ENCODE results near the gene TRPM8. TPM values are rescaled to one million over a fixed set of nuclear protein-coding genes. Genes with fewer than 3 reads are reported as not detected.

The TRPM8 gene
- total and polyA plus RNA-seq, 2 experiments from 2014 or later = 0.11 to 0.14 TPM

DNA sequence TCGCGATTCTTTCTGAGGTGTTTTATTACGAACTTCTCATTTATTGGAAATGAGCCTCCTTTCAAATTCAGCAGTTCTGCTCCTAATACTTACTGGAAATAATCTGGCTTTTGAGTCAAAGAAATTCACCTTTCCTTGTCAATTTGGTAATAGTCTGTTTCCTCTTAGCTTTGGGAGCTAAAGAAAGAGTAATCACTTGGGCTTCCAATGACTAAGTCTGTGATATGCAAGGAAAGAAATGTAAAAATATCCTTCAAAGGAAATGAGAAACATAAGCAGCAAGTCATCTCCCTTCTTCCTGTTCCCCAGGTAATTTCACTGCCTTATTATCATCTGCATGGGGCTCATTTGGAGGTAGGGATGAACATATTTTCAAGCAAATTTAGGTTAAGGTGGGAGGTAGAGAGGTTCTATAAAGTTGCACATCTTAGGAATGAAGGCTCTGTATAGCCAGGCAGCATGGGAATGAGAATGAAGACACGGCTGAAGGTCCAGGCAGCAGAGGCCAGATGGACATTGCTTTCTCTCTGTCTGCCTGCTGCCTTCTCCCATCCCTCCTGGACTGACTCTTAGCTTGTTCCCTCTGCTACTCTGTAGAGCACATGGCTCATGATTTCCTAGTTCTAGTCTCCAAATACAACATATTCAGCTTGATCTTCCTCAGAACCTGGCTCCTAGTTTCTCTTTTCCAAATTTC lies 134.3 kb downstream of the TRPM8 start:
- DNase-seq (ENCODE audit: low spot score) = no peak
- H3K4me1 Mint-ChIP-seq = peaks cover 9% of the 10 kb centered on the region

More for the DNA sequence above, 134.3 kb downstream of the TRPM8 start:
- Histone ChIP-seq H3K27ac (ENCODE audit: low read depth) (no peak overlapping the region), H3K79me2 (replicated peaks; ENCODE audit: insufficient read depth) (no peaks in the 10 kb centered on the region), H3F3A (replicated peaks; ENCODE audit: low read depth) (no peaks in the 10 kb centered on the region), H3K4me2 (peak overlapping the region; percentile 34; the same call in 1 of the 2 replicates), H3K27me3 (ENCODE audit: insufficient read depth) (no peaks in the 10 kb centered on the region), H3K36me3 (ENCODE audit: insufficient read depth) (no peaks in the 10 kb centered on the region), H2AFZ (0 out of 2 replicates have a peak overlapping the region, but pooled peaks have one; percentile 1), H3K4me1 (ENCODE audit: insufficient read depth) (0 out of 2 replicates have a peak, but pooled peaks cover 5% of the 10 kb centered on the region), H4K20me1 (replicated peaks; ENCODE audit: insufficient read depth) (no peaks in the 10 kb centered on the region), H3K9me2 (ENCODE audit: insufficient read depth) (0 out of 2 replicates have a peak, but pooled peaks cover 21% of the 10 kb centered on the region), H3K4me3 (no peak overlapping the region)
- H3K9me3 Mint-ChIP-seq = no peaks in the 10 kb centered on the region
- no peak overlapping the region for H3K4me3 Mint-ChIP-seq
- H3K27me3 Mint-ChIP-seq (ENCODE audit: insufficient read depth, low read depth, poor library complexity) = peaks cover 3% of the 10 kb centered on the region
- H3K36me3 Mint-ChIP-seq (ENCODE audit: low read depth) = no peaks in the 10 kb centered on the region
- TF ChIP-seq, protein P1, sequence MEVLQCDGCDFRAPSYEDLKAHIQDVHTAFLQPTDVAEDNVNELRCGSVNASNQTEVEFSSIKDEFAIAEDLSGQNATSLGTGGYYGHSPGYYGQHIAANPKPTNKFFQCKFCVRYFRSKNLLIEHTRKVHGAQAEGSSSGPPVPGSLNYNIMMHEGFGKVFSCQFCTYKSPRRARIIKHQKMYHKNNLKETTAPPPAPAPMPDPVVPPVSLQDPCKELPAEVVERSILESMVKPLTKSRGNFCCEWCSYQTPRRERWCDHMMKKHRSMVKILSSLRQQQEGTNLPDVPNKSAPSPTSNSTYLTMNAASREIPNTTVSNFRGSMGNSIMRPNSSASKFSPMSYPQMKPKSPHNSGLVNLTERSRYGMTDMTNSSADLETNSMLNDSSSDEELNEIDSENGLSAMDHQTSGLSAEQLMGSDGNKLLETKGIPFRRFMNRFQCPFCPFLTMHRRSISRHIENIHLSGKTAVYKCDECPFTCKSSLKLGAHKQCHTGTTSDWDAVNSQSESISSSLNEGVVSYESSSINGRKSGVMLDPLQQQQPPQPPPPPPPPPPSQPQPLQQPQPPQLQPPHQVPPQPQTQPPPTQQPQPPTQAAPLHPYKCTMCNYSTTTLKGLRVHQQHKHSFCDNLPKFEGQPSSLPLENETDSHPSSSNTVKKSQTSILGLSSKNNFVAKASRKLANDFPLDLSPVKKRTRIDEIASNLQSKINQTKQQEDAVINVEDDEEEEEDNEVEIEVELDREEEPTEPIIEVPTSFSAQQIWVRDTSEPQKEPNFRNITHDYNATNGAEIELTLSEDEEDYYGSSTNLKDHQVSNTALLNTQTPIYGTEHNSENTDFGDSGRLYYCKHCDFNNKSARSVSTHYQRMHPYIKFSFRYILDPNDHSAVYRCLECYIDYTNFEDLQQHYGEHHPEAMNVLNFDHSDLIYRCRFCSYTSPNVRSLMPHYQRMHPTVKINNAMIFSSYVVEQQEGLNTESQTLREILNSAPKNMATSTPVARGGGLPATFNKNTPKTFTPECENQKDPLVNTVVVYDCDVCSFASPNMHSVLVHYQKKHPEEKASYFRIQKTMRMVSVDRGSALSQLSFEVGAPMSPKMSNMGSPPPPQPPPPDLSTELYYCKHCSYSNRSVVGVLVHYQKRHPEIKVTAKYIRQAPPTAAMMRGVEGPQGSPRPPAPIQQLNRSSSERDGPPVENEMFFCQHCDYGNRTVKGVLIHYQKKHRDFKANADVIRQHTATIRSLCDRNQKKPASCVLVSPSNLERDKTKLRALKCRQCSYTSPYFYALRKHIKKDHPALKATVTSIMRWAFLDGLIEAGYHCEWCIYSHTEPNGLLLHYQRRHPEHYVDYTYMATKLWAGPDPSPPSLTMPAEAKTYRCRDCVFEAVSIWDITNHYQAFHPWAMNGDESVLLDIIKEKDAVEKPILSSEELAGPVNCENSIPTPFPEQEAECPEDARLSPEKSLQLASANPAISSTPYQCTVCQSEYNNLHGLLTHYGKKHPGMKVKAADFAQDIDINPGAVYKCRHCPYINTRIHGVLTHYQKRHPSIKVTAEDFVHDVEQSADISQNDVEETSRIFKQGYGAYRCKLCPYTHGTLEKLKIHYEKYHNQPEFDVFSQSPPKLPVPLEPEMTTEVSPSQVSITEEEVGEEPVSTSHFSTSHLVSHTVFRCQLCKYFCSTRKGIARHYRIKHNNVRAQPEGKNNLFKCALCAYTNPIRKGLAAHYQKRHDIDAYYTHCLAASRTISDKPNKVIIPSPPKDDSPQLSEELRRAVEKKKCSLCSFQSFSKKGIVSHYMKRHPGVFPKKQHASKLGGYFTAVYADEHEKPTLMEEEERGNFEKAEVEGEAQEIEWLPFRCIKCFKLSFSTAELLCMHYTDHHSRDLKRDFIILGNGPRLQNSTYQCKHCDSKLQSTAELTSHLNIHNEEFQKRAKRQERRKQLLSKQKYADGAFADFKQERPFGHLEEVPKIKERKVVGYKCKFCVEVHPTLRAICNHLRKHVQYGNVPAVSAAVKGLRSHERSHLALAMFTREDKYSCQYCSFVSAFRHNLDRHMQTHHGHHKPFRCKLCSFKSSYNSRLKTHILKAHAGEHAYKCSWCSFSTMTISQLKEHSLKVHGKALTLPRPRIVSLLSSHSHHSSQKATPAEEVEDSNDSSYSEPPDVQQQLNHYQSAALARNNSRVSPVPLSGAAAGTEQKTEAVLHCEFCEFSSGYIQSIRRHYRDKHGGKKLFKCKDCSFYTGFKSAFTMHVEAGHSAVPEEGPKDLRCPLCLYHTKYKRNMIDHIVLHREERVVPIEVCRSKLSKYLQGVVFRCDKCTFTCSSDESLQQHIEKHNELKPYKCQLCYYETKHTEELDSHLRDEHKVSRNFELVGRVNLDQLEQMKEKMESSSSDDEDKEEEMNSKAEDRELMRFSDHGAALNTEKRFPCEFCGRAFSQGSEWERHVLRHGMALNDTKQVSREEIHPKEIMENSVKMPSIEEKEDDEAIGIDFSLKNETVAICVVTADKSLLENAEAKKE (CRISPR knock-in tag; IDR thresholded peaks at IDR 0.05) = no peak
- TF ChIP-seq EZH2 (IDR thresholded peaks at IDR 0.05; ENCODE audit: low read depth, unreplicated experiment) (no peak), REST (IDR thresholded peaks at IDR 0.05; ENCODE audit: unreplicated experiment) (no peak), ZNF331 (CRISPR knock-in tag; IDR thresholded peaks at IDR 0.05; ENCODE audit: low read depth) (no peak), ETS1 (IDR thresholded peaks at IDR 0.05) (no peak), ZNF114 (CRISPR knock-in tag; IDR thresholded peaks at IDR 0.05) (no peak), STAT1 (IDR thresholded peaks at IDR 0.05; ENCODE audit: unreplicated experiment) (no peak), NANOG (IDR thresholded peaks at IDR 0.05; ENCODE audit: borderline replicate concordance) (no peak), JUNB (IDR thresholded peaks at IDR 0.05; ENCODE audit: unreplicated experiment) (no peak), EZH2phosphoT487 (IDR thresholded peaks at IDR 0.05; ENCODE audit: unreplicated experiment) (no peak), CREB1 (CRISPR knock-in tag; IDR thresholded peaks at IDR 0.05; ENCODE audit: low read depth) (no peak), POLR2AphosphoS5 (IDR thresholded peaks at IDR 0.05; ENCODE audit: low read depth) (no peak)
- TF ChIP-seq, protein P2, sequence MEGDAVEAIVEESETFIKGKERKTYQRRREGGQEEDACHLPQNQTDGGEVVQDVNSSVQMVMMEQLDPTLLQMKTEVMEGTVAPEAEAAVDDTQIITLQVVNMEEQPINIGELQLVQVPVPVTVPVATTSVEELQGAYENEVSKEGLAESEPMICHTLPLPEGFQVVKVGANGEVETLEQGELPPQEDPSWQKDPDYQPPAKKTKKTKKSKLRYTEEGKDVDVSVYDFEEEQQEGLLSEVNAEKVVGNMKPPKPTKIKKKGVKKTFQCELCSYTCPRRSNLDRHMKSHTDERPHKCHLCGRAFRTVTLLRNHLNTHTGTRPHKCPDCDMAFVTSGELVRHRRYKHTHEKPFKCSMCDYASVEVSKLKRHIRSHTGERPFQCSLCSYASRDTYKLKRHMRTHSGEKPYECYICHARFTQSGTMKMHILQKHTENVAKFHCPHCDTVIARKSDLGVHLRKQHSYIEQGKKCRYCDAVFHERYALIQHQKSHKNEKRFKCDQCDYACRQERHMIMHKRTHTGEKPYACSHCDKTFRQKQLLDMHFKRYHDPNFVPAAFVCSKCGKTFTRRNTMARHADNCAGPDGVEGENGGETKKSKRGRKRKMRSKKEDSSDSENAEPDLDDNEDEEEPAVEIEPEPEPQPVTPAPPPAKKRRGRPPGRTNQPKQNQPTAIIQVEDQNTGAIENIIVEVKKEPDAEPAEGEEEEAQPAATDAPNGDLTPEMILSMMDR (conservative IDR thresholded peaks at IDR 0.05; ENCODE audit: low read depth in 2 of 2) = no peak
- ATAC-seq = no peak
- H3K27ac Mint-ChIP-seq = no peak overlapping the region

Measured in GM23338 (cell line).